Right lobe of liver (tissue), 6 donors: ENCODE measurements around the gene CHRNA5. TPM values are rescaled to one million over a fixed set of nuclear protein-coding genes. Genes with fewer than 3 reads are reported as not detected.

Experiments
- ATAC-seq, 4 donors: fragments of 200-7000 bp; cut with Tn5 transposase; one replicate each; pipeline ENCODE4 v1.9.1; 2020; ENCODE audit warnings: mild to moderate bottlenecking in 4 of 4, moderate library complexity in 4 of 4
- DNase-seq, 3 donors: peaks; one replicate each; pipeline ENCODE4 v3.0.0-alpha.2; 2020
- H3K27ac ChIP-seq, 3 donors: fragments of 200-600 bp; one replicate each; pipeline ENCODE4 v1.8.0; 2022
- H3K27me3 ChIP-seq, 2 donors: fragments of 200-600 bp; one replicate each; pipeline ENCODE4 v1.8.0; 2022
- H3K36me3 ChIP-seq, 4 donors: fragments of 200-600 bp; sonication (generic) in 1 of 4; one replicate each; pipeline versions ENCODE4 v1.5.1 to v1.8.0; 2017 to 2022; ENCODE audit warnings: control low read depth in 1 of 4
- H3K4me1 ChIP-seq, 4 donors: fragments of 200-600 bp; sonication (generic) in 1 of 4; one replicate each; pipeline versions ENCODE4 v1.5.1 to v1.8.0; 2017 to 2022; ENCODE audit warnings: control low read depth in 1 of 4
- H3K4me3 ChIP-seq, 3 donors: fragments of 200-600 bp; one replicate each; pipeline ENCODE4 v1.8.0; 2022
- H3K9me3 ChIP-seq, 4 donors: fragments of 200-600 bp; sonication (generic) in 1 of 4; one replicate each; pipeline versions ENCODE4 v1.5.1 to v1.8.0; 2017 to 2022; ENCODE audit warnings: control low read depth in 1 of 4
- CTCF ChIP-seq, 4 donors: fragments of 200-600 bp in 3 of 4; fragments of 450-650 bp in 1 of 4; IDR thresholded peaks; one replicate each; pipeline versions ENCODE4 v1.5.1 to v1.8.0; 2016 to 2022; ENCODE audit warnings: antibody characterized with exemption in 4 of 4, mild to moderate bottlenecking in 2 of 4
- POLR2A ChIP-seq: fragments of 450-650 bp; IDR thresholded peaks from one replicate; pipeline ENCODE4 v1.6.1; 2017; ENCODE audit warnings: antibody characterized with exemption, mild to moderate bottlenecking
- WGBS: methylation state at CpG from one replicate; pipeline ENCODE4 v1.1.6; 2018; ENCODE audit warnings: low coverage, low lambda C conversion rate; ENCODE audit not compliant: insufficient coverage; ENCODE audit errors: missing lambda C conversion rate; 5-methylcytosine and 5-hydroxymethylcytosine counted together
- intact Hi-C, 2 donors: fragments of 100-400 bp; cut with DNase I; formaldehyde crosslinking; loops; one replicate each; pipeline versions ENCODE4 v1.11.2 to v1.14.1; 2022
- total RNA-seq, 6 experiments: library from RNA; depleted of rRNA in 2 of 6; stranded (reverse); fragments of >200 nt in 2 of 6; fragmentation: NEBNext Ultra II Directional in 3 of 6; extraction: Animal tissue kit (Norgen Biotek cat#: 25700) in 3 of 6; gene quantifications; one replicate each; pipeline versions ENCODE4 v1.1.0 to v1.2.4, GENCODE V29; 2016 to 2023
- donor health status: DM: no; HTN: yes; CAD: no.
- donor health status: DM: no; HTN: no; CAD: no.
- donor health status: DM: no; HTN: no; CAD: no.
- donor health status: DM: no; HTN: yes; CAD: no.
- donor health status: DM: no; HTN: yes; CAD: no.

The CHRNA5 gene
- total RNA-seq, 6 experiments from 2014 or later, result 0.19 to 0.56 (median 0.38) TPM; not detected in 1

- intact Hi-C loops, result no loop called here
- no peak for DNase-seq
Observed at GRCh38 chr15:78619022-78619950, 54.0 kb downstream of the CHRNA5 start.

GRCh38 chr15:78620021-78620526 is 54.8 kb downstream of the CHRNA5 start:
- Histone ChIP-seq H3K4me3 (no peak overlapping the region), H3K4me1 (peaks cover 0 to 4% (median 0%) of the 10 kb centered on the region in 4 donors), H3K36me3 (no peaks in the 10 kb centered on the region), H3K9me3 (no peaks in the 10 kb centered on the region), H3K27ac (no peak overlapping the region), H3K27me3 (peaks cover 0 to 17% of the 10 kb centered on the region in 2 donors)
- DNase-seq, result no peak
- no peak for ATAC-seq
- intact Hi-C loops, result no loop called here
- WGBS, result 6% methylated on average over 3 of the region's 41 CpGs
- TF ChIP-seq CTCF (IDR thresholded peaks at IDR 0.05) (no peak), POLR2A (no peak)

More at GRCh38 chr15:78619022-78619950, 54.0 kb downstream of the CHRNA5 start:
- Histone ChIP-seq H3K27ac (no peak overlapping the region), H3K4me1 (peaks cover 0 to 4% (median 0%) of the 10 kb centered on the region in 4 donors), H3K36me3 (no peaks in the 10 kb centered on the region), H3K9me3 (no peaks in the 10 kb centered on the region), H3K27me3 (peaks cover 0 to 17% of the 10 kb centered on the region in 2 donors), H3K4me3 (no peak overlapping the region)
- 18% methylated on average over 9 of the region's 20 CpGs for WGBS
- no peak for ATAC-seq
- TF ChIP-seq POLR2A, result no peak
- no peak for TF ChIP-seq CTCF (IDR thresholded peaks at IDR 0.05)

GRCh38 chr15:78620527-78621421 is 55.5 kb downstream of the CHRNA5 start, which contains the start of gene CHRNA3:
Gene CHRNA3, minus strand, starts transcription at chr15:78620996. Its CDS starts 202 bp downstream, at chr15:78620794.
- intact Hi-C loops, result no loop called here
- ATAC-seq (peak in 1 of 4 donors; percentile 17), DNase-seq (no peak)
- peak within 1 kb of the TSS in 1 of 3 donors; percentile 19 for H3K4me3 ChIP-seq
- H3K27me3 ChIP-seq, result peaks cover 0 to 17% of the 10 kb centered on the region in 2 donors
- H3K4me1 ChIP-seq, result peaks cover 0 to 4% (median 0%) of the 10 kb centered on the region in 4 donors
- H3K9me3 ChIP-seq, result no peaks in the 10 kb centered on the region
- no peak within 1 kb of the TSS for H3K27ac ChIP-seq
- no peak for TF ChIP-seq POLR2A
- TF ChIP-seq CTCF (IDR thresholded peaks at IDR 0.05), result no peak
- no peaks in the 10 kb centered on the region for H3K36me3 ChIP-seq
- 2% methylated on average over 9 of the region's 102 CpGs for WGBS

- intact Hi-C loops, result no loop called here
- Histone ChIP-seq H3K9me3 (no peaks in the 10 kb centered on the region), H3K27ac (no peak overlapping the region), H3K4me3 (no peak overlapping the region), H3K36me3 (no peaks in the 10 kb centered on the region), H3K4me1 (peaks cover 0 to 4% (median 0%) of the 10 kb centered on the region in 4 donors), H3K27me3 (peaks cover 0 to 17% of the 10 kb centered on the region in 2 donors)
- 59% methylated on average over 8 of the region's 10 CpGs for WGBS
- TF ChIP-seq POLR2A (no peak), CTCF (IDR thresholded peaks at IDR 0.05) (no peak)
- no peak for DNase-seq
- ATAC-seq, result no peak
Observed at GRCh38 chr15:78621810-78622402, 56.6 kb downstream of the CHRNA5 start.
